ENCODE results near the gene DRP2.
"Not testable (repeated sequence)": the region's sequence is repeated elsewhere in the genome, so short reads cannot be mapped to it uniquely, and the experiment has no call there.

Gene DRP2

DNA sequence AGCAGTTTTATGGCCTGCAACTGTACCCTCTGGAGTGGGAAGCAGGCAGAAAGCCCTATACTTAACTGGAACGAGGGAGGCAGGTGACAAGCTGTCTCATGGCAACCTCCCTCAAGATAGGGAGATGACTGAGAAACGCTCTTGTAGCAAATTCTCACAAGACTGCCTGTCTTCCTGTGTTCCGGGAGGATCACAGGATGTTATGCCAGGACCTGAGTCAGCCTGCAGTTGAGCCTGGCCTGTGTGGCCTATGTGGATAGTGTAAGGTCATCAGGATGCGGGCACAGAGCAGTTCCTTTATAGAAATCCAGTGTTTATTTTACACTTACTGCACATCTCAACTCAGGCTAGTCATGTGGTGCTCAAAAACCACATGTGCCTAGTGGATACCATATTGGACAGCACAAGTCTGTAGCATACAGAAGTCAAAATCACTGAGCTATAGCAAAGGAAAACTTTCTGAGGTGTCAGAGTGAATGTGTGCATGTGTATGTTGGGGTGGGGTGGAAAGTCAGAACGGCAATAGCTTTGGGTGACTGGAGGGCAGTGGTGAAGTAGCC is 46.4 kb downstream of the DRP2 start:
- TF ChIP-seq, protein P1, sequence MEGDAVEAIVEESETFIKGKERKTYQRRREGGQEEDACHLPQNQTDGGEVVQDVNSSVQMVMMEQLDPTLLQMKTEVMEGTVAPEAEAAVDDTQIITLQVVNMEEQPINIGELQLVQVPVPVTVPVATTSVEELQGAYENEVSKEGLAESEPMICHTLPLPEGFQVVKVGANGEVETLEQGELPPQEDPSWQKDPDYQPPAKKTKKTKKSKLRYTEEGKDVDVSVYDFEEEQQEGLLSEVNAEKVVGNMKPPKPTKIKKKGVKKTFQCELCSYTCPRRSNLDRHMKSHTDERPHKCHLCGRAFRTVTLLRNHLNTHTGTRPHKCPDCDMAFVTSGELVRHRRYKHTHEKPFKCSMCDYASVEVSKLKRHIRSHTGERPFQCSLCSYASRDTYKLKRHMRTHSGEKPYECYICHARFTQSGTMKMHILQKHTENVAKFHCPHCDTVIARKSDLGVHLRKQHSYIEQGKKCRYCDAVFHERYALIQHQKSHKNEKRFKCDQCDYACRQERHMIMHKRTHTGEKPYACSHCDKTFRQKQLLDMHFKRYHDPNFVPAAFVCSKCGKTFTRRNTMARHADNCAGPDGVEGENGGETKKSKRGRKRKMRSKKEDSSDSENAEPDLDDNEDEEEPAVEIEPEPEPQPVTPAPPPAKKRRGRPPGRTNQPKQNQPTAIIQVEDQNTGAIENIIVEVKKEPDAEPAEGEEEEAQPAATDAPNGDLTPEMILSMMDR (conservative IDR thresholded peaks at IDR 0.05), result no peak
- H3K27ac ChIP-seq, result no peak overlapping the region

DNA sequence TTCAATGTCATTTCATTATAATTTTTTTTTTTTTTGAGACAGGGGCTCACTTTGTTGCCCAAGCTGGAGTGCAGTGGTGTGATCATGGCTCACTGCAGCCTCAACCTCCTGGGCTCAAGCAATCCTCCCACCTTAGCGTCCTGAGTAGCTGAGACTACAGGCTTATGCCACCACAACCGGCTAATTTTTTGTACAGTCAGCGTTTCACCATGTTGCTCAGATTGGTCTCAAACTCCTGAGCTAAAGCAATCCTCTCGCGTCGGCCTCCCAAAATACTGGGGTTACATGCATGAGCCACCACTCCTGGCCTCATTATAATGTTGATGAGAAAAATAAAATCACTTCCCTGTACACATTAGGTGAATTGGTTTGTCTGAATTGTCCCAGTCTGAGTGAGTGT is 54.6 kb downstream of the DRP2 start:
- no peak overlapping the region for H3K27ac ChIP-seq
- TF ChIP-seq, protein P1 (conservative IDR thresholded peaks at IDR 0.05), result no peak

DNA sequence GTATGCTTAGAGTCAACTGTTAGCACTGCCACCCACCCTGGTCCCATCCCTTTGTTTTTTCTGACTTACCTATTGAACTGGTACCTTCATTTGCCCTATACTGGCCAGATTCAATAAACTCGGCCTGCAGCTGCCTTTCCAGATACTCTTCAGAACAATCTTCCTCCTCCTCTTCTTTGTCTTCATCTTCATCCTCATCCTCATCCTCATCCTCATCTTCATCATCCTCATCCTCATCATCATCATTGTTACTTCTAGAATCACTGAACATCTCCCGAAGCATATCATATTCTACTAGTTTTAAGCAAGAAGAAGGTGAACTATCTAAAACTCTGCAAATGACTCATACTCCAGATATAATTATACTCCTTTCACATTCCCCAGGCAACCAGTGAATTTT is 56.7 kb downstream of the DRP2 start:
- no peak overlapping the region for H3K27ac ChIP-seq
- TF ChIP-seq, protein P1 (conservative IDR thresholded peaks at IDR 0.05), result no peak

DNA sequence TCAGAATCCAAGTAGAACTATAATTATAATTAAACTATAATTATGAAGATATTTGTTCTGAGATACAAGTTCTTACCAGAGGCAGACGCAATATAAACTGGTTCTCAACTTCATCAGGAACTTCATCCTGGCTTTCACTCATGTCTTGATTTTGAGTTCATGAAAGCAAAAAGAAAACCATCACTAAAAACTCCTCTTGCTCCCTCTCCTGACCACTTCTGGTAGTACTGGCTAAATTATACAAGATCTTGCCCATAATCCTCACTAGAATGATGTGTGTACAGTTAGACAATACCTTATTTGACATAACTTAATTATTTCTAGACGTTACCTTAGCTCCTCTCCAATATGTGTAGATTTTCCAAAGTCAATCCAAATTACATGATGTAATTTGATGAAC is 67.8 kb downstream of the DRP2 start:
- no peak overlapping the region for H3K27ac ChIP-seq
- TF ChIP-seq, protein P1 (conservative IDR thresholded peaks at IDR 0.05), result peak; percentile 61

DNA sequence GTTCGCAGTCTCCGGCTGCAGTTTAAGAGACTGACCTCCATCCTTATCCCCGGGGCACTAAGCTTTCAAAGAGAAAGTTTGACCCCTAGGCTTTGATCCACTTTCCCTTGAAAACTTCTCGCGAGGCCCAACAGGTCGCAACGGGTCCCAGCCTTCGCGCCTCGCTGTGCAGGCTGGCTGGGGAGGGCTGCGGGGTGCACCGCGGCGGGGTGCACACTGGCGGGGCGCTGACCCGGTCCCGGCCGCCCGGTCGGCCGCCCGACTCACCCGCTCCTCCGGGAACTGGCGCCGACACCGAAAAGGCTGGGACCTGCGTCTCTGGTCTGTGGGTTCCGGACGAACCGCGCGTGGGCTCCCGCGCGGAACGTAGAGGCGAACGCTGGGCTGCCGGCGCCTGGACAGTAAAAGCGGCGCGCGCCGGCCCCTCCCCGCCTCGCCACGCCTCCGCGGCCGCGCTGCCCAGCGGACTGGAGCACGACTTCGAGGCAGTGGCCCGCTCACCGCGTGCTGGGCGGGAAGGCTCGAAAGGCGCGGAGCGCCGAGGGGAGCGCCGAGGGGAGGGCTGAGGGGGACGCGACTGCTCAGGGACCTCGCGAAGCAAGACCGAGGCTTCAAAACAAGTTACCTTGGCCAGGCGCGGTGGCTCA is 71.5 kb downstream of the DRP2 start, which contains the start of gene TAF7L:
TAF7L (minus strand) TSS at position 378 of the 647 bp plus-strand sequence. CDS start 3,791 bp downstream, outside the sequence.
- H3K27ac ChIP-seq, result no peak within 1 kb of the TSS
- TF ChIP-seq, protein P1 (conservative IDR thresholded peaks at IDR 0.05), result no peak

DNA sequence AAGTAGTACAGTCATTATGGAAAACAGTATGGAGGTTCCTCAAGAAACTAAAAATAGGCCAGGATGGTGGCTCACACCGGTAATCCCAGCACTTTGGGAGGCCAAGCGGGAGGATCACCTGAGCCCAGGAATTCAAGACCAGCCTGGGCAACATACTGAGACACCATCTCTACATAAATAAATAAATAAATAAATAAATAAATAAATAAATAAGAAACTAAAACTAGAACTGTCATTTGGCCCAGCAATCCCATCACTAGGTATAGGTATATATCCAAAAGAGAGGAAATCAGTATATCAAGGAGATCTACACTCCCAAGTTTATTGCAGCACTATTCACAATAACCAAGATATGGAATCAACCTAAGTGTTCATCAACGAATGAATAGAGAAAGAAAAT is 76.0 kb downstream of the DRP2 start:
- not testable (repeated sequence) for H3K27ac ChIP-seq

DNA sequence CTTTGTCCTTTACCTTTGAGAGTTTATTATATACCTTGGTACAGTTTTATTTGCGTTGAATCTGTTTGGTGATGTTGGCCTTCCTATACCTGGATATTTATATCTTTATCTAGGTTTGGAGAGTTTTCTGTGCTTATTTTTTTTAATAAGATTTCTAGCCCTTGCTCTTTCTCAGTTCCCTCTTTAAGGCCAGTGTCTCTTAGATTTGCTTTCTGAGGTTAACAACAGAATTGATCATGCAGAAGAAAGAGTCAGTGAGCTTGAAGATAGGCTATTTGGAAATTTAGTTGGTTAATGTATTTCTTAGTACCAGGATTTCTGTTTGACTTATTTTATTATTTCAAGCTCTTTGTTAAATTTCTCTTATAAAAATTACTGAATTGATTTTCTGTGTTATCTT is 84.2 kb downstream of the DRP2 start:
- TF ChIP-seq, protein P1 (conservative IDR thresholded peaks at IDR 0.05), result no peak
- no peak overlapping the region for H3K27ac ChIP-seq

Measured in VCaP (cell line).